Hypothalamus (tissue), 51 donors: ENCODE results near the gene ST6GALNAC5.
A peak's percentile ranks its signal among the peaks of the same experiment; 100 is the strongest.
"Not testable (repeated sequence)": the region's sequence is repeated elsewhere in the genome, so short reads cannot be mapped to it uniquely, and the experiment has no call there.

Source experiments
- DNase-seq, 51 donors: peaks; one replicate each; lab custom pipeline; 2025; lab: John Stamatoyannopoulos, UW

Gene ST6GALNAC5

GRCh38 chr1:76867342-76868130, at the start of gene ST6GALNAC5:
Gene ST6GALNAC5, plus strand, starts transcription at chr1:76867480.
- peak in 21 of 51 donors; percentile 1 to 71 (median 11) for DNase-seq

GRCh38 chr1:76820028-76820427, 47.3 kb upstream of the ST6GALNAC5 start:
- DNase-seq, result no peak

GRCh38 chr1:76822961-76823360, 44.3 kb upstream of the ST6GALNAC5 start:
- DNase-seq, result not testable (repeated sequence)

DNA sequence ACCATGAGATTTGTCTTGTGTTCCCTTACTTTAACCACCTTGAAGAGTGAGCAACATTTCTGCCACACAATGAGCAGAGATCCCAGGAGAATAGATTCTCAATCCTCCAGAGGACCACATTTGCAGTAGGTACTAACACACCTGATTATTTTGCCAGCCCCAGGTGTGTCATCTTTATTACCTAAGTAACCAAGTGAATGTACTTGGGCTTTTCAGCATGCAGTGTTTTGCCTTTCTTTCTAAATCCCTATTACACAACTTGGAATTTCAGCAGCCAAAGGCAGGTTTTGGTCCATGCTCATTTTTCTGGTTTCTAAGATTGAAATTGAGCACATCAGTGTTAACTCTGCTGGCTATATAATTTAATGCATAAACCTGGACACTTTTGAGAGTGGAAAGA, 43.2 kb upstream of the ST6GALNAC5 start:
- no peak for DNase-seq

- no peak for DNase-seq
Observed at GRCh38 chr1:76826072-76826845, 41.0 kb upstream of the ST6GALNAC5 start.

DNA sequence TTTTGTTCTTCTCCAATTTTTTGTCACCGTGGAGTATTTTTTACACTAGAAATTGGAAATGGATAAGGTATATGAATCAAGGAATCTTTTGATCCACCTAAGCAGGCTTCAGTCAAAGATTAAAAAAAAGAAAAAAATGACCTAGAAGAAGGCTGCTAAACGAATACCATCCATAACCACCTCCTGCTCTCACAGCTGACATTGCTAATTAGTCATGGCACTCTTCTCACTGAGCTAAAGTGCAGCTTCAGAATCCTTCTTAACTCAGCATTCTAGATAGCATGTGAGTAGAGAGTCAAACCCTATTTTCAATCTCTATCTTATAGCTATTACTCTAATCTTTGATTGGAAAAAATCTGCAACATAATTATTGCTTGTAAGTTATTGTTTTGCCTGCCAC, 40.2 kb upstream of the ST6GALNAC5 start:
- DNase-seq, result no peak

DNA sequence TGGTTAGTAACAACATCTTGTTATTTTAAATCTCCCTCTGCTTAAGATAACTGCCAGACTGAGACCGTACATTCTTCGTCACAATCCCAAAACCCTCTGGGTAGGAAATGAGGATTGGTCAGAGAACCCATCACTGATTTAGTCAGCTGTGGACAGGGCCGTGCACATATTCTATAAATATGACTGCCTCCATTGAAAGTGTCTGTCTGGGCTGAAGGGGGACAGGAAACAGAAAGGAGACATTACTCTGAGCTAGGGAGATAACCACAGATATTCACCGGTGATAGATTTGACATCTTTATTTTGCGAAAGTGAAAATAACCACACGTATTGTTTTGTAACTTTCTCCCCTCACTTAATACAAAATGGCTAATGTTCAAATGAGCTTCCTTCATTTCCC, 36.9 kb upstream of the ST6GALNAC5 start:
- no peak for DNase-seq

GRCh38 chr1:76832521-76832920, 34.8 kb upstream of the ST6GALNAC5 start:
- no peak for DNase-seq

DNA sequence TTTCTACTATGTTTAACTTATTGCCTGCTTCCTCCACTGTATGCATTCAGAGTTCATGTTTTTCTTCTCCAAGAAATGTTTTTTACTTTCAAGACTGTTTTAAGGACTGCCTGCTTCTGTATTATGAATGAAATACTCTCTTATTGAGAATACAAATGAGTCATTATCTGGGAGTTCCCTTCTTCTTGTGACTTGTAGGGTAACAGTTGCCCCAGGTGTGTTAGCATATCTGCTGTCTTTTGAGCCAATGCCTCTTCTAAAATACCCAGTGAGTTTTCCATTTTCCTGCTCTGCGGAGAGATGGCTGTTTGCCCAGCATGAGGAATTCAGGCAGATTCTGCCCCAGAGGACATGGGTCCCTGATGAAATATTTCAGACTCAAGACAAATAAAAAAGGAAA, 34.1 kb upstream of the ST6GALNAC5 start:
- DNase-seq, result no peak

GRCh38 chr1:76833856-76834255, 33.4 kb upstream of the ST6GALNAC5 start:
- DNase-seq, result no peak

- DNase-seq, result no peak
Observed at GRCh38 chr1:76835203-76835602, 32.1 kb upstream of the ST6GALNAC5 start.

DNA sequence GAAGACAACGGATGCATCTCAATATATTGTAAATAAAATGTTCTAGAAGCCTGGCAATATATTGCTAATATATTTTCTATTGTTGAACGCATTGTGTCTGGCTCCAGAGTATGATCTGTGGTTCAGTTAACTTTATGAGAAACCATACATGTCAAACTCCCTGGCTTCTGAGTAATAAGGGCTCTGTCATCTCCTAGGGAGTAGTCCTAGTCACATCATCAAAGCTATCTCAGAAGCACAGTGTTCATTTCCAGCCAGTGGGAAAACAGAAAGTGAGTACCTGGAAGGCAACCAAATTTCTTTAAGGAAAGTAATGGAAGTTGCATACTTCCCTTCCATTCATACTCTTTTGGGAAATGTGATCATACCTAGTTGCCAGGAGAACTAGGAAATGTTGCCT, 27.0 kb upstream of the ST6GALNAC5 start:
- no peak for DNase-seq

DNA sequence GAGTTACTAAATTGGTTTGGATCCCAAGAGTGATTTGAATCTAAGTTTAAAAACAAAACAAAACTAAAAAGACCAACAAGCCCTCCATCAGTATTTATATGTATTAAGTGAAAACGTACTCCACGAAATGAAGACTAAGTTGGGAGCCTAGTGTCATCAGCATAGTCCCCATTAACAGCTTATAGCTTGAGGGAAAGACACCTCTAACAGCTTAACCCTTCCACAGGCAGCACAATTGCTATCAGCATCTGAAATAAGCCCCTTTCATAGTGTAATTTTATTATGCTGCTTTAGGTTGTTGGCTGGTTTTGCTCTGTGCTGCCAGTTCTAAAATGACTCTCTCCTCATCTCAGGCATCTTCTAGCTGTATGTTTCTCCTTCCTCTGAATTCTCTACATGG, 25.8 kb upstream of the ST6GALNAC5 start:
- no peak for DNase-seq

DNA sequence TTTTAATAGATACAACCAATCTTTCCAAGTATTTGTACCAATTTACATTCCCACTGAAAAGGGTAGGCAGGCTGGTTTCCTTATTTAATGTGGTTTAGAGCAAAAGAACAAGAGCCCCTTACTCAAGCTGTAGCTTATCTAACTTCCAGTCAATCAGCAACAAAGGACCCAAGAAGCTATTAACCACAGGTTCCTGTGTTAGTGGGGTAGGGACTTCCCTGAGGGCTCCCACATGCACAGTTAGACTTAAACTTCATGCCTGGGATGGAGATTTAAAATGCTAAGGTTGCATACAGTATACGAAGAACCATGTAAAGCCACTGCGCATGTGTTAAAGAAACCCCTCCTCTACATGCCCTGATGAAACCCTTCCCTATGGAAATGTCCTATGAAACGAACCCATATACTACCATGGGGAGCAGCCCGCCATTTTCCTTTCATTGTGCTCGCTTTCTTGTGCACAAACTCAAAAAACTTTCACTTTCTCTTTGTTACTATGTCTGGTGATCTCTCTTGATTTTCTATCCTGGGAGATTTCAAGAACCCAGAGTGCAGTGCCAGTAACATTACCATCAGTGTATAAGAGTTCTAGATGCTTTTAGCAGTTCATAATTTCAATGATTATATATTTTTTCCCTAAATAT, 23.3 kb upstream of the ST6GALNAC5 start:
- DNase-seq, result no peak

- DNase-seq, result no peak
Observed at GRCh38 chr1:76854255-76854654, 13.0 kb upstream of the ST6GALNAC5 start.

- no peak for DNase-seq
Observed at GRCh38 chr1:76856104-76856503, 11.2 kb upstream of the ST6GALNAC5 start.

- no peak for DNase-seq
Observed at GRCh38 chr1:76857138-76857537, 10.1 kb upstream of the ST6GALNAC5 start.

DNA sequence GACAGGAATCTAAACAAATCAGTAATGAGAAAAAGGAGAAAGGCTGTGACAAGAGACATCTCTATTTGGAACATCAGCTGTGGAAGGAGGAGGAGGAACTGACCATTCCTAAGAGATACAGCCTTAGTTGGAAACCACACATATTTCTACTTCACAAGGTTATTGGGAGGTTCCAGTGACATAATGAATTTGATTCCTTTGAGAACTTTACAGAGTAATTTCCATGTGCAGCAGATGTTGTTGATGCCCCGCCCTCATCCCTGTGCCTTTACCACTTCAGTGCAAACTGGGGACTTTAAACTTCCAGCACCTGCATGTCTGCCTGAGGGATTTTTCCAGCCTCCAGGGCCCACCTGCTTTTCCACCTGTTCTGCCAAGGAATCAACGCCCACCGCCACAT, 9.3 kb upstream of the ST6GALNAC5 start:
- no peak for DNase-seq

DNA sequence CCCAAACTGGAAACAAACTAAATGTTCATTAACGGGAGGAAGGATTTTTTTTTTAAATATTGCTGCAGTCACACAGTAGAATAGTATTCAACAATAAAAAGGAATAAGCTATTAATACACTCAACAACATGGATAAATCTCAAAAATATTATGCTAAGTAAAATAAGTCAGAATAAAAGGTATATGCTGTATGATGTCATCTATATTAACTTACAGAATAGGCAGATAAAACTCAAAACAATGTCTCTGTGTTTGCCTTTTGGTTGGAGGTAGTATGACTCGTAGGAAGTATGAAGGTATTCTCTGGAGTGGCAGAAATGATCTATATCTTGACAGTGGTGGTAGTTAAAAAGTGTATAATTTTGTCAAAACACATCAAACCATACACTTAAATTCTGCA, 6.1 kb upstream of the ST6GALNAC5 start:
- DNase-seq, result no peak

DNA sequence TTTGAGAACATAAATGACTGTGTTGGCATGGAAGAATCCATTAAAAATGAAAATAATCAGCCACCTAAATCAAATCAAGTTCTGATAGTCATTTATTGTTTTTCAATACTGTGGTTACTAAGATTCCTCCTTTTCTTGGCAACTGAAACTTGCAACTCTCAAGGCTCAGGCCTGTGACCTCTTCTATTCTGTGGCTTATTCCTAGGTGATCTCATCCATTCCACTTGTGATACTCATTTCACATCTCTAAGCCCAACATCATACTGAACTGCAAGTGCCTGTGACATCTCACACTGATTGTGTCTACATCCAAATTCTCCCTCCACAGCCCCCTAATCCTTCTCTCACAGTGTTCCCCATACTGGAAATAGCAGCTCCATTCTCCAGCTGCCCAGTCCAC, 4.8 kb upstream of the ST6GALNAC5 start:
- DNase-seq, result no peak

DNA sequence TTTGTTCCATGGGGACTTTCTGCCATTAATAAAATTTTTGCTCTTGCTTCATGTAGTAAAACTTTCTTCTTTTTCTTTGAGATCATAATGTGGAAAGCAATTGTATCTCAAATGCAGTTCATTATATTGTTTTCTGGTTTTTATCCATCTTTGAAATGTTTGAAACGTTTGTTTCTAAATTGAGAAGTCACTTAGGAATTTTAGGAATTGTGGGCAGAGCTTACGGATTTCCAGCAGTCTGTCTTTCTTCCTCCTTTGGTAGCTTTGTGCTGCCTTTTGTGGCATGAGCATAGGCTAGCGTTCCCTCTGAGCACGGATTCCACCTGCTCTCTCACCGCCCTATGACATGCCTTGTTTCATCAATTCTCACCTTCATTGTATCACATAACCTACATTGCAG, 2.9 kb upstream of the ST6GALNAC5 start:
- DNase-seq, result no peak
